ENCODE data around the gene NNMT.

NNMT gene

GRCh38 chr11:114295676-114296604 is at the start of gene NNMT:
Gene NNMT (plus strand): TSS chr11:114296399. CDS start chr11:114296557, 158 bp downstream.
- no peak for DNase-seq (ENCODE audit: low spot score)

GRCh38 chr11:114247070-114247789 is 49.0 kb upstream of the NNMT start:
- no peak for DNase-seq (ENCODE audit: low spot score)

GRCh38 chr11:114250180-114250579 is 46.0 kb upstream of the NNMT start:
- no peak for DNase-seq (ENCODE audit: low spot score)

- no peak for DNase-seq (ENCODE audit: low spot score)
Observed at GRCh38 chr11:114250993-114251814, 45.0 kb upstream of the NNMT start.

- DNase-seq (ENCODE audit: low spot score) = no peak
Observed at GRCh38 chr11:114251815-114252337, 44.3 kb upstream of the NNMT start.

GRCh38 chr11:114252767-114253166 is 43.4 kb upstream of the NNMT start:
- DNase-seq (ENCODE audit: low spot score) = no peak

- no peak for DNase-seq (ENCODE audit: low spot score)
Observed at GRCh38 chr11:114253771-114254170, 42.4 kb upstream of the NNMT start.

GRCh38 chr11:114254571-114255146 is 41.5 kb upstream of the NNMT start:
- no peak for DNase-seq (ENCODE audit: low spot score)

GRCh38 chr11:114255289-114255688 is 40.9 kb upstream of the NNMT start:
- no peak for DNase-seq (ENCODE audit: low spot score)

- no peak for DNase-seq (ENCODE audit: low spot score)
Observed at GRCh38 chr11:114256176-114256966, 39.8 kb upstream of the NNMT start.

GRCh38 chr11:114256967-114257286 is 39.3 kb upstream of the NNMT start:
- no peak for DNase-seq (ENCODE audit: low spot score)

- peak; percentile 19 for DNase-seq (ENCODE audit: low spot score)
Observed at GRCh38 chr11:114257621-114258558, 38.3 kb upstream of the NNMT start.

GRCh38 chr11:114258696-114259095 is 37.5 kb upstream of the NNMT start:
- peak; percentile 38 for DNase-seq (ENCODE audit: low spot score)

GRCh38 chr11:114259124-114259526 is 37.1 kb upstream of the NNMT start:
- peak; percentile 3 for DNase-seq (ENCODE audit: low spot score)

- no peak for DNase-seq (ENCODE audit: low spot score)
Observed at GRCh38 chr11:114259551-114259983, 36.6 kb upstream of the NNMT start.

GRCh38 chr11:114260077-114260476 is 36.1 kb upstream of the NNMT start:
- DNase-seq (ENCODE audit: low spot score) = peak; percentile 9

GRCh38 chr11:114260483-114260882 is 35.7 kb upstream of the NNMT start:
- no peak for DNase-seq (ENCODE audit: low spot score)

GRCh38 chr11:114261791-114262190 is 34.4 kb upstream of the NNMT start:
- no peak for DNase-seq (ENCODE audit: low spot score)

GRCh38 chr11:114262681-114263512 is 33.3 kb upstream of the NNMT start:
- DNase-seq (ENCODE audit: low spot score) = peak; percentile 69

Measured in pons (tissue), 1 donor.